NCI-H446 (cell line): ENCODE results near the gene RASA3.

Experiments used
- DNase-seq, 2 experiments: peaks; one replicate each; lab custom pipeline; 2025; lab: John Stamatoyannopoulos, UW

RASA3 gene

DNA sequence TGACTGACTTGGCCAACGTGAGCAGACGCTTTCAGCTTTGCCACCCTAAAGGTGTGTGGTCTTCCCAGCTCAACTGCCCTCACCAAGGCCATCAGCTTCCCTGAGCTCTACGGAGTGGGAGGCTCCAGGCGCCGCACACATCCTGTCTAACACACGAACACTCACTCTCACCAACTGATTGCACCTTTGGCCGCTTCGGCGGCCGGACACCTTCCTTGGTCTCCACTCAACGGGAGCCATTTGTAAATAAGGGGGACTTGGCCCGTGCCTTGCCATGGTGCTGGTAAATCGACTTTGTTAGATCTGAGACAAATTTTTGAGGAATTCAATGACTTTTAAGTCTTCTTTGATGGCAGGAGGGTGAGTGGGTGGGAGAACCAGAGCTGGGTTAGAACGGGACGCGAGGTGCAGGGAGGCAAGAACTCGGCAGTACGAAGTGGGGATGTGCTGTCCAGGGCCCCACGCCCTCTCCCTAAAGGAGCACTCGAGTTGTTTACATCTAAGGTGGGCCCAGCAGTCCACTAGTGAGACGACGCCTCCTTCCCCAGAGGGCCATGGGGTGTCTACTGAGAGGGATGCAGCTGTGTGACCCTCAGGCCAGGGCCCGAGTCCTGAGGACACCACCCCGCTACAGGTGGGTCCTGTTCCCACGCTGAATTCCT, 163.0 kb downstream of the RASA3 start:
- DNase-seq: no peak

DNA sequence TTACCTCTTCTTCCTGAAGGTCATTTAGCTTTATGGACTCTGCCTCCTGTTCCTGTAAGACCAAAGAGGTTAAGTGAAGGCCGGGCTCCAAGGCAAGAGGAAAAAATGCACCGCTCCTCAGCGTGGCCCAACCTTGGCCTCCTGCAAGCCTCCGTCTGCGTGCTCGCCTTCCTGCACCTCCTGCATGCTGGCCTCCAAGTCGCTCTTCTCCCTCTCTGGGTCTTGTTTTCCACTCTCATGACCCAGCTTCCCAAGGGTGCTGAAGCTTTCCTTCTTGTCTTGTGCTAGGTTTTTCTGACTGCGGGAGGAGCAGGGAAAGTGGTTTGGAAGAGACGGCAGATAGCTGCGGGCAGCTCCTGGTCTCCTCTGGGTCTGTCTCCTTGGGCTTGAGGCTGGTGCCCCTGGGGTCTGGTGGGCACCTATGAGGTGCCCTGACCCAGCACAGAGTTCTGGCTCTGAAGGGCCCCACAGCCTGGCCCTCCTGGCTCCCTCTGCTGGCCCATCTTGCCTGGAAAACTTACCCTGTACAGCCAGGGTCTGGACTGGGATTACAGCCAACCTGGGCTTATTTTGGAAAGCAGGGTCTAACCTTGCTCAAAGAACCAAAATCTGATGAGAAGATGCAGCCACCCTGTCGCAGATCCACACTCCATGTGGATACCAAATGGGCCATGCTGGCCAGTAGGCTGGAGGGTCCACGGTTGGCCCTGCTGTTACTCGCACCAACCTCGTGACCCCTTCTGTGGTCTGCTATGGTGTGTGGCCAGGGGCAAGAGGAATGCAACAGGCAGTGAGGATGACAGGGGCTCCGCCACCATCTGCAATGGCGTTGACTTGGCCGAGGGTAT, 163.7 kb downstream of the RASA3 start:
- DNase-seq: no peak

DNA sequence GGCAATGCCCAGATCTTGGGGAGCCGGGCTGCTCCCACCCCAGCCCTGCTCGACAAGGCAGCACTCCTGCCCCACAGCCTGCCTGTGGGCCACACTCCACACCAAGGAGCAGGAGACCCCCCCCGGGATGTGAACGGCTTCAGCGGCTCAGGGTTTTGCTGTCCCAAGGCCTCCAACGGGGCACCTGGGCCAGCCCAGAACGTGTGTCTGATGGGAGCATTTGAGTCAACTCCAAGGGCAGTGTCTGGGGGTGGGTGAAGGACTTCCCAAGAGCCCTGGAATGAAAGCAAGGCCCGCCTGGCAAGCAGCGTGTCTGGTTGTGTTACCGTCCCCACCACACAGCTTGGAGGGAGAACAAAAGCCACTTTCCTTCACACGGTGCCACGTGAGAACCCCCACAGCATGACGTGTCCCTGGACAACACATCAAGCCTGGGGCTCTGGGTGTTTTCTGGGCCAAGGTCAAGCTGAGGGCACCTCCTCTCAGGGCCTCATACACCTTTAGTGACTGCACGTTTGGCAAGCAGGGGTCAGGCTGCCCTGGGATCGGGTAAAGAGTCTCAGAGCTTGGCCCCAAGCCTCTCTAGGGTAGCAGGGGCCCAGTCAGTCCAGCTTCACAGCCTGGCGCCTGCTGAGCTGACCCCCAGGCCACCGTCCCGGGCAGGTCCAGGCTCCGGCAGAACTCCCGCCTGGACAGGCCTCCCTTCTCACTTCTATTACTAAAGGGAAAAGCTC, 164.5 kb downstream of the RASA3 start:
- DNase-seq: no peak

DNA sequence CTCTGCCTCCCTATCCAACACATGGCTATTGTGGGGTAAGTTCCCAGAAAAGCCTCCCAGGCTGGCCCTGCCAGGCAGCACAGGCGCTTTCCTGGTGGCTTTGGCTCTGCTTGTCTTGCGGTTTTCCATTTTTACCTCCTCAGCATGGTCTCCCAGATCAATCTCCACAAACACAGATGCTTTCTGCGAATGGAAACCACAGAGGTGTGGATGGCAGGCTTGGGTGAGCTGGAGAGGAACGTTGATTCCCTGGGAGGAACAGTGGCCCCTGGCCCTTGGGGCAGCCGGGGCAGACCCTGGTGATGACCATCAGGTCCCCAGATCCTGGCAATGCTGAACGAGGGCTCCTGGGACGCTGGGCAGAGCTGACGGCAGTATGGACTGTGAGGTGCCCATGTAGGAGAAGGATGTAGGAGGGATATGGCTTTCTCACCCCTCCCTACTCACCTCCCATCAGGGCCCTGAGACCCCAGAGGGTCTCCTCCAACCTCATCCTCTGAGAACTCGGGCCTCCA, 165.2 kb downstream of the RASA3 start:
- no peak for DNase-seq

DNA sequence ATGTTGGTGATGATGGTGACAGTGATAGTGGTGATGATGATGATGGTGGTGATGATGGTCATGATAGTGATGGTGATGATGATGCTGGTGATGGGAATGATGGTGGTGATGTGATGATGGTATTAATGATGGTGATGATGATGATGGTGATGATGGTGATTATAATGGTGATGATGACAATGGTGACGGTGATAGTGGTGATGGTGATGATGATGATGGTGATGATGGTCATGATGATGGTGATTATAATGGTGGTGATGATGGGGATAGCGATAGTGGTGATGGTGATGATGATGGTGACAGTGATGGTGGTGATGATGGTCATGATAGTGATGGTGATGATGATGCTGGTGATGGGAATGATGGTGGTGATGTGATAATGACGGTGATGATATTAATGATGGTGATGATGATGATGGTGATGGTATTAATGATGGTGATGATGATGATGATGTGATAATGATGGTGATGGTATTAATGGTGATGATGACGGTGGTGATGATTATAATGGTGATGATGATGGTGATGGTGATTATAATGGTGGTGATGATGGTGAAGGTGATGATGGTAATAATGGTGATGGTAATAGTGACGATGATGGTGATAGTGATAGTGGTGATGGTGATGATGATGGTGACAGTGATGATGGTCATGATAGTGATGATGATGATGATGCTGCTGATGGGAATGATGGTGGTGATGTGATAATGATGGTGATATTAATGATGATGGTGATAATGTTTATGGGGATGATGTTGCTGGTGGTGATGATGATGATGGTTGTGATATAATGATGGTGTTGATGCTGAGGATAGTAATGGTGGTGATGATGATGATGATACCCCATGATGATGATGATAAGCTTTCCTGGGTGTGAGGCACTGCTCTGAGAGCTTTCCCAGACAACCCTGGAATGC, 166.2 kb downstream of the RASA3 start:
- no peak for DNase-seq

DNA sequence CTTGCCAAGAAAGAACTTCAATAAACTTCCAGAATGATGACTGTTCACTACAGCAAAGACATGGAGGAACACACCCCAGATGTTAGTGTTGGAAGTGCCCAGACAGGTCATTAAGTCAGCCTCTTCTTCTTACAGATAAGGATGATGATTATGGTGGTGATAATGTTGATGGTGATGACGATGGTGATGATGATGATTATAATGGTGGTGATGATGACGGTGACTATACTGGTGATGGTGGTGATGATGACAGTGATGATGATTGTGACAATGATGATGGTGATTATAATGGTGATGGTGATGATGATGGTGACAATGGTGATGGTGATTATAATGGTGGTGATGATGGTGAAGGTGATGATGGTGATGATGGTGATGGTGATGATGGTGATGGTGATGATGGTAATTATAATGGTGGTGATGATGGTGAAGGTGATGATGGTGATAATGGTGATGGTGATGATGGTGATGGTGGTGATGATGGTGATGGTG, 167.0 kb downstream of the RASA3 start:
- DNase-seq: no peak

DNA sequence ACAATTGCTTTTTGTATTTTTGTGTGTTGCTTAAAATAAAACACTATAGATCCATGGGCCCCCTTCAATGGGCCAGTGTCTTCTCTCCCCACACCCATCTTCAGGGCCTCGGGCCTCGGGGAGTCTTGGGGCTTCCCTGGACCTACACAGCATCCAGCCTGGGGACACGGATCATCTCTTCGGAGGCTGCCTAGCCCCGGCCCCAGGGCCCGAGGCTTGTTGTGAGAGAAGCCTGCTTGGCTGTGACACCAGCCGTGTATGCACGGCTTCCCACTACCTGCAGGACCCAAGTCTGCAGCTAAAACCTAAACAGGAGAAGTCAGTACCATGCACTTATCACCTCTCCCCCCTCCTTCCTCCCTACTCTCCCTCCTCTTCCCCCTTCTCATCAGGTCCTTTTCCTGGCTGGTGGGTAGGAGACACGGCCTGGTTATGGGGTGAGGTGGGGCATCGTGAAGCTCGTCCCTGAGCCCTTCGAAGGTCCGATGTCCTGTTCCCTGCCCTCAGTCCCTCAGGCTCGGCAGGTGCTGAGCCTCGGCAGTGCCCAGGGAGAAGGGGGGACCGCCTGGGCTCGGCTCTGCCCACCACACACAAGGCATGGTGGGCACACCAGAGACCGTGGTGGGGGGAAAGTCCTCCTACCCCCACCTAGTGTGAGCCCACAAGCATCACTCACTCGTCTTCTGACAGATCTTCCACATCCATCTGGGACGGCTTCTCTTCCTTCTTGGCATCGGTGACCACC, 168.0 kb downstream of the RASA3 start:
- no peak for DNase-seq

DNA sequence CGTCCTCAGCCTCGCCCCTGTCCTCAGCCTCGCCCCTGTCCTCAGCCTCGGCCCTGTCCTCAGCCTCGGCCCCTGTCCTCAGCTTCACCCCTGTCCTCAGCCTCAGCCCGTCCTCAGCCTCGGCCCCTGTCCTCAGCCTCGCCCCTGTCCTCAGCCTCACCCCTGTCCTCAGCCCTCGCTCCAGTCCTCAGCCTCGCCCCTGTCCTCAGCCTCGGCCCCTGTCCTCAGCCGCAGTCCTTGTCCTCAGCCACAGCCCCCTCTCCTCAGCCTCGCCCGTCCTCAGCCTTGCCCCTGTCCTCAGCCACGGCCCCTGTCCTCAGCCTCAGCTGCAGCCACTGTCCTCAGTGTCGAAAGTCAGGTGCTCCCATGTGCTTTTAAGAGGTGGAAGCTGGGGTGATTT, 169.0 kb downstream of the RASA3 start:
- DNase-seq: no peak

DNA sequence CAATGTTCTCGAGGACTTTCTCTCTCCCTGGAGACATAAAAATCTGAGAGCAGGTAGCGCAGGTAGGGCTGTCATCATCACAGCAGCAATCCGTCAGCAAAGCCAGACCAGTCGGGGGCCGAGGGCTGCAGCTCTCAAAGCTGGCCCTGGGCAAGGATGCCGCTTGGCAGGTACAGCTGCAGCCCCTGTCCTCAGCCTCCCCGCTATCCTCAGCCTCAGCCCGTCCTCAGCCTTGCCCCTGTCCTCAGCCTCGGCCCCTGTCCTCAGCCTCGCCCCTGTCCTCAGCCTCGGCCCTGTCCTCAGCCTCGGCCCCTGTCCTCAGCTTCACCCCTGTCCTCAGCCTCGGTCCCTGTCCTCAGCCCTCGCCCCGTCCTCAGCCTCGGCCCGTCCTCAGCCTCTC, 169.4 kb downstream of the RASA3 start:
- no peak for DNase-seq

DNA sequence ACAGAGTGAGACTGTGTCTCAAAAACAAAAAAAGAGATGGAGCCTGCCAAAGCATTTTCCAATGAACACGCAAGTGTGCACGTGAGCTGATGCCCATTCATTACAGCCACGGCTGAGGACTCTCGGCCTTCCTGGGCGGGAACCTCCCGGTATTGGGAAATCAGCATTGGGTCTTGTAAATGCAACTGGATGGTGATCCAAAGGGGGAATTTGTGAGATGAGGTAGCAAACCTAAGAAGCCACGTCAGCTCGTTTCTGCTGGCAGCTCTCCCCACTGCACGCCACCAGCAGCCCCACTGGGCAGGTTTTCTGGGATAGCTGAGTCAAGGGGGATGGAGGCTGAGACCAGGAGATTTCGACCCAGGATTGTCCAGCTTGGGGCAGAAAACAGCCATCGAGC, 170.0 kb downstream of the RASA3 start:
- no peak for DNase-seq

DNA sequence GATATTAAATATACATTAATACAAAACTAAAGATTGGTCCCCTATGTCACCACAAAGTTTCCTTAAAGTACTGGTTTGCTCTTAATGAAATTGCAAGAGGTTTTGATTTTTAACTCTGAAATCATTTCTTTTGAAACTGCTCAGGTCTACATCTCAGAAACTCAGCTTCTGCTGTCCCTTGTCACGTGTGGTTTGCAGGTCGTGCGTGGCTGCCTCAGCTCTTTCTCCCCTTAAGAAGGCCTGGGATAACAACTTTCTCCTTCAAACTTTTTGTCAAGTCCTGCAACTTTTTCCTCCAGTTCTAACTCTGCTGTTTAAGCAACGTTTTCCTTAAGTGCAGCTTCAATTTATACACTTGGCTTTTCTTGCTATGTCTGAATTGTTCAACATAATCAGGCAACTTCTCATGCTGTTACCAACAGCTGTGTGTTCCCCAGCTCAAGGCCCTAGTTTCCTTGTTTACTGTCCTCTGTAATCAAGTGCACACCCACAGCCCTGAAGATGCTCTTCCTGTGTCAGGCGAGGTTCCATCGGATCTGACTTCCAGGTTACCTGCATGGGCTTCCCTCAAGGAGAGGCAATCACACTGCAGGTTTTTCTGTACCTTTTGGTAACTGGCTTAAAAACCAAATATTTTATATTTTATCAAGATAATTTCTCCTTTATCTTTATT, 172.0 kb downstream of the RASA3 start:
- no peak for DNase-seq

DNA sequence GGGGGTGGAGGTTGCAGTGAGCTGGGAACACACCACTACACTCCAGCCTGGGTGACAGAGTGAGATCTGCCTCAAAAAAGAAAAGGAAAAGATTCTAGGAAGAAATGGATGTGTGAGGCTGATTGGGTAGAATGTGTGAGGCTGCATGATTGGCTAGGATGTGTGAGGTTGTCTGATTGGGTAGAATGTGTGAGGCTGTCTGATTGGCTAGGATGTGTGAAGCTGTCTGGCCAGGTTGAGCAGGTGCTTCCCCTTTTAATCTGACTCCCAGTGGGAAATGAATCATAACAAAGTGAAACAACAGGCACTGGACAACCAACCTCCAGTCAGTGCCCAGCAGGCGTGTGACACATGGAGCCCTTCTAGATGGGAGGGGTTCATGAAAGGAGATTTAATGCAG, 173.2 kb downstream of the RASA3 start:
- DNase-seq: no peak

DNA sequence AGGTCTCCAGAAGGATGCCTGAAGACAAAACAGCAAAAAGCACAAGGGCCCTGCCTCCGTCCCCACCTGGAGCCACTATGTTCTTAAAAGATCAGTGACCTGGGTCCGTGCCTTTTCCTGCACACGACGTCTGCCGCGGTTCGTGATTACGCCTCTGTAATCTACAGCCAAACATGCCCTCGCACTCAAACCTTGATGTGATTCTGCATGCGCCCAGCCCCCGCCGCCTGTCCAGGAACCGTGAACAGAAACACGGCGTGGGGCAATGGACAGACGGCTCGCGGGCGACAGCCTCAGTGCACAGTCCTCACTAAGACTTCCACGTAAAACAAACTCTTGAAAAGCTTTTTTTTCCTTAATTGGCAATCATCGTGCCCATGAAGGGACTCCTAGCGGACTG, 174.1 kb downstream of the RASA3 start:
- no peak for DNase-seq

DNA sequence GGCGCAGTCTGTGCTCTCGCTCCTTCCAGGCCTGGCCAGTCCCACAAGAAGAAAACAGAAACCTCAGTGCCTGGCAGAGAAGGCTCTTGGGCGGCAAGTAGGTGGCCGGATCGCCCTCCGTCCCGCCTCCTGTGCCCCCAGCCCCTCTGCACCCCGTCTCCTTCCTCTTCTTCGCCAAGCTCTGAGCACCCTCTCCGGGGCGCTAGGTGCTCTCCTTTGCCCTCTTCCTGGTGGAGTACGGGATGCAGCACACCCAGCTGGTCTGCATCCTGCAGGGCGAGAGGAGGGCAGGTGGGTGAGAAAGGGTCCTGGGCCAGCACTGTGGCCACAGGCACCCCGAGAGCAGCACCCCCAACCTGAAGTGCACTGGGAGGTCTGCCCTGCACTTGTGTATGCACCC, 175.9 kb downstream of the RASA3 start:
- no peak for DNase-seq

DNA sequence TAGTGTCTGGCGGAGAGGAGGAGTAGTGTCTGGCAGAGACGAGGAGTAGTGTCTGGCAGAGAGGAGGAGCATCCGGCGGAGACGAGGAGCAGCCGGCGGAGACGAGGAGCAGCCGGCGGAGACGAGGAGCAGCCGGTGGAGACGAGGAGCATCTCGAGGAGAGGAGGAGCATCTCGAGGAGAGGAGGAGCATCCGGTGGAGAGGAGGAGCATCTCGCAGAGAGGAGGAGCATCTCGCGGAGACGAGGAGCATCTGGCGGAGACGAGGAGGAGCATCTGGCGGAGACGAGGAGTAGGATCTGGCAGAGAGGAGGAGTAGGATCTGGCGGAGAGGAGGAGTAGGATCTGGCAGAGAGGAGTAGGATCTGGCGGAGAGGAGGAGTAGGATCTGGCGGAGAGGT, 176.7 kb downstream of the RASA3 start:
- DNase-seq: no peak

DNA sequence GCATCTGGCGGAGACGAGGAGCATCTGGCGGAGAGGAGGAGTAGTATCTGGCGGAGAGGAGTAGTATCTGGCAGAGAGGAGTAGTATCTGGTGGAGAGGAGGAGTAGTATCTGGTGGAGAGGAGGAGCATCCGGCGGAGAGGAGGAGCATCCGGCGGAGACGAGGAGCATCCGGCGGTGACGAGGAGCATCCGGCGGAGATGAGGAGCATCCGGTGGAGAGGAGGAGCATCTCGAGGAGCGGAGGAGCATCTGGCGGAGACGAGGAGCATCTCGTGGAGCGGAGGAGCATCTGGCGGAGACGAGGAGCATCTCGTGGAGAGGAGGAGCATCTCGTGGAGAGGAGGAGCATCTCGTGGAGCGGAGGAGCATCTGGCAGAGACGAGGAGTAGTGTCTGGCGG, 177.2 kb downstream of the RASA3 start:
- no peak for DNase-seq

DNA sequence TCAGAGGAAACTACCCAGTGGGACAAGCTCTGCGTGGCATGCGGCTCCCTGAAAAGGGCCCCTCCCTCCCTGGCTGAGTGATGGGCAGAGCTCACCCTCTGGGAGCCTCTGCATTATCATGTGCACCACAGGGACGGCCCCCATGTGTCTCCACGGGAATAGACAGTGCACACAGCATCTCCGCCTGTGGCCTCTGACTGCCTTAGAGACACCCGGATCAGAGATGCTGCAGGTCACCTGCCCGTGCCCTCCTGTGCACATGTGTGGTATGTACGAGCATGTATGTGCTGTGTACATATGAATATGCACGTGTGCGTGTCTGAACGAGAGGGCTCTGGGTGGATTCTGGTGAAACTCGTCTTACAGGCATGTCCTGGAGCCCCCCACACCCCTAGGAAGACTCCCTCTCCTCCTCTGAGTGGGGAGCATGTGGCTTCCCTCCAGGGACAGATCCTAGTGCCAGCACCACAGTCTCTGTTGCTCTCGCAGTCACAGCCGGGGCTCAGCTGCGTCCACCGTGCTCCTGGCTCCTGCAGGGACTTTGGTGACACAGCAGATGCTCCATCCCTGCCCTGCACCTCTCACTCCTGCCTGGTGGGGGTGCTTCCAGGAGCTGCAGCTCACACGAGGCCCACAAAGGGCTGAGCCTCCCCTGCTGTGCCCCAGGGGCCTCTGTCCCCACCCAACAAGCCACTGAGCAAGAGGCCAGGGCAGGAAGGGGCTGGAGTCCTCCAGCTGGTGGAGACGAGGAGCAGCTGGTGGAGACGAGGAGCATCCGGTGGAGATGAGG, 178.2 kb downstream of the RASA3 start:
- DNase-seq: no peak

DNA sequence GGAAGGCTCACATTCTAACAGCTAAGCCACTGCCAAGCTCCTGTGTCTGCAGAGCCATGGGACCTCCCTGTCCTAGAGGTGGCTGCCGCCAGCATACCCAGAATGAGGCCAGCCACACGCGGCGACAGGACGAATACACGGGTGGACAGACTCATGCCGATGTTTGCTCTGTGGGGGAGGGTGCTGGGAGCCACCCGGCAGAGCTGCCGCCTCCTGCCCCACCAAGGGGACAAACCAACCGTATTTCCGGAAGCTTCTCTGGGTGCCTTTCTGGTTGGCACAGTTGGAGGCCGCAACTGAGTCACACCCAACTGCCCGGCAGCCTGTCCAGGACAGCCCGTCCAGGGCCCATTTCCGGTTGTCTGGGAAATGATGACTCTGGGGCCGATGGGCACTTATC, 178.9 kb downstream of the RASA3 start:
- DNase-seq: no peak

DNA sequence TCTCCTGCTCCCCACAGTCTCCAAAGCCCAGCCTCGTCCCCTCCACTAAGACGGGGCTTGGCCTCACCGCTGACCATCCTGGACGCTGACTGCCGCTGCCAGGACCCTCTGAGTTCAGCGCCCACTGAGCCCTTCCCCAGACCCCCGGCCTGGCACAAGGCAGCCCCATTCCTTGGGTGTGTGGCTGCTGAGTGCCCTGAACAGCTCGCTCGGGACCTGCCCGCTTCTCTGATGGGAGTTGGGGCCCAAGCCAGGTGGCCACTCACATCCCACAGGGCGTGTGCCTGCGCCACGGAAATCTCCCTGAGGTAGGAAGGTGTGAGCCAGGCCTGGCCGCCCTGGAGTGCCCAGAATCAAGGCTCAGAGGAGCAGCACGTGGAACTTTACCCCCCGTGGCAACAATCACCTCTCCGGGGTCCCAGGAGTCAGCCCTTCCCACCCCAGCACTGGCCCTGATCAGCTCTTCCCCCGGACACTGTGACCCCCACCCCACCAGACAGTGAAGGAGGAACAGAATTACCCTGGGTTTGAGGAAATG, 179.4 kb downstream of the RASA3 start:
- no peak for DNase-seq
